Stimulated activated CD4-positive, alpha-beta T cell treated with anti-CD3 and anti-CD28 coated beads, TNF-alpha, amount 100 ng/mL, for 1 hour (primary cell): Measurements from ENCODE around the gene HMCN1.

ENCODE experiments used
- DNase-seq, 3 donors: peaks; one replicate each; pipeline ENCODE4 v3.0.0-alpha.2; 2020; ENCODE audit warnings: low read depth in 3 of 3, low spot score in 1 of 3

Gene HMCN1

DNA sequence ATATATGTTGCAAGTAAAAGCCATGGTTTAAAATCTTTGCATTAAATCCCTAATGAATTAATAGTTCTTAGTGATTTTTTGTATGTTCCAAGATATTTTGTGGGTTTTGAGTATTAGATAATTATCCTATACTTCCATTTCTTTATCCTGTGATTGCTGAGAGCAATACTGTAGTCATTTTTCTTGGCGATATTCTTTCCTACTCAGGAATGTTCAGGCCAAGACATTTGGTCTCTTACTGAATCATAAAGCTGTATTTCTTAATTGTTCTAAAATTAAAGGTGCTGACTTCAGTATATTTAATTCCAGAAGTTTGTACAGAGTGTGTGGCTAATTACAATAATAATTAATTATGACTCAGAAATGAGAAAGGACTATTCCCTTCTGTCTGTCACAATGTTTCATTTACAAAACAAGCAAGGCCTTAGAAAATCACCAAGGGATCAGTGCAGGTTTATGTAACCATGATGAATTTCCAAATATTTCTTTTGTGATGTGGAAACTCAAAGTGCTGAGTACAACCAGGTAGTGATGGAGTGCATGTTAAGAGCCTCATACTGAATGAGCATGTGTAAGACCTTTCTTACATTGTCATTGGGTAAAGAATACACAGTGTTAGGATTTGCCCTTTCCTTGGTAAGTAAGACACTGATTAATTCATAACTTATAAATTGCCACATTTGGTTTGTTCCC lies 161.2 kb downstream of the HMCN1 start:
- no peak for DNase-seq

DNA sequence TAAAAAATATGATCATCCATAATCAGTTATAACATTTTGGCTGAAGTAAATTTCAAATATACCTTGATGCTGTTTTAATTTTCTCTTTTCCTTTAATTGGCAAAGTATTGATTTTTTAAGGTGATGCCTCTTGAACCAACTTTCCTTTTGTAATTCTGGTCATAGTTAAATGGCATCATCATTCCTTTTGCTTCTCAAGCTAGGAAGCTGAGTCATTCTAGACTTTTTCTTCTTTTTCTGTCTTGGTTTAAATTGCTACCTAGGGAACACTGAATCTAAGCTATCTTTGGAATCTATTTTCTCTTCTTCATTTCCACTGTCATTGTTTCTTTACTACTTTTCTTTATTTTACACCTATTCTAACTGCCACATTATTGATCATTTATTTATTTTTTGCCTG lies 162.7 kb downstream of the HMCN1 start:
- DNase-seq = no peak

DNA sequence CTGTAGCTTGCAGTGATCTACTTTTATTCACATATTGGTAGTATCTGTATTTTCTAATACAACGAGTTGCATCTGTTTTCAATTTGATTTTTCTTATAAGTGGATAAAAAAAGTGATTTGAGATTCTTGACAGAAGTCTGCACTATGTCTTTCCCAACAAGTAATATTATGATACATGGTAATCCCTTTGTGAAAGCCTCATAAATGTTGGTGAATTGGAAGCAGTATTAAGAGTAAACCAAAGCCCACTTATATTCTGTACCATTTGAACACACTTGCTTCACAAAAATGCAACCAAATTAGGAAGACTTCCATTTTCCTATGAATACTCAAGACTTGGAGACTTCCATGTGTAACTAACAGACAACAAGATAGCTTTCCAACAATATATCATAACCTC lies 172.0 kb downstream of the HMCN1 start:
- no peak for DNase-seq

DNA sequence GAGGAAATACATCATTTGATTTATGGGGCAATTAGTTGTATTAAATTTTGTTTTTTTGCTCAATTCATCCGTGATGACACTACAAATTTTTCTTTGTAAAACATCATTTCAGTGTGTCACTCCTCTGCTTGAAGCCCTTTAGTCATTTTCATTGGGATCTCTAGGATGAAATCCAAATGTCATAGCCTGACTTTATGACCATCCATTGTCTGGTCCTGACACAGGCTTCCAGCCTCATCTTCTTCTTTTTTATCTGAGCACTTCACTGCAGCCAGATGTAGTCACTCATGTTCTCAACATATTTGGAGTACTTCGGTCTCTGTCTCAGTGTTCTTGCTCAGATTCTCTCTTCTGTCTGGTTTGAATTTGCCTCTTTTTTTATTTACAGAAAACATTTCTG lies 173.1 kb downstream of the HMCN1 start:
- no peak for DNase-seq

DNA sequence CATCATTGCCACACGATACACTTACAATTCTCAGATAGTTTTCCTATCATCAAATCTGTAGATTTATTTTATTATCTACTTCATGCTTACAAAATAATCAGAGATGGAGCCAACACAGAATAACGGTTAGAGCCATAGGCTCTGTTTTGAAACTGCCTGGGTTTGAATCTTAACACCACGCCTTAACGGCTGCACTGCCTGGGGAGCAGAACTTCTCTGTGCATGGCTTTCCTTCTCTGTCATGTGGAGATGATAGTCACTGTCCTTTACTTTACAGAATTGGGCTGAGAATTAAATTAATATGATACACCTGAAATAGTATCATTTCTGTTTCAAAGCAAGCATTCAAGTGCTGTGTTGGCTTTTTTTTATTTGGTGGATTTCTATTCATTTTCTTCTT lies 177.8 kb downstream of the HMCN1 start:
- no peak for DNase-seq

DNA sequence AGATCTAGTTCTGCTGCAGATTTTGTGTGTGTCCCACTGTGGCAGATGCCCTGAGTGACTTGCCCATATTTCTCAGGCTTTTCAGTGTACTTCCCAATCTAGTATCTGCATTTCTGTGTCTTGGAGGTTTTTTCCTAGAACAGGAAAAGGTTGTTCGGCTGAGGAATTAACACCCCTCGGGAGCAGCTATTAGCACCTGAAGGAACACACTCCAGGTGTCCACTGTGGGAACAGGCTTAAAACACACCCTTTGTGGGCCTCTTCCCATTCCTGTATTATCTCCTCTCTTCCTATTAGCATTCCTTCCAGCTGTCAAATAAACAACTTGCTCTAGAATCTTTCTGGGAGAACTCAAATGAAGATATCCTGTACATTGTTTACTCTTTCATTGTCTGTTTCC lies 178.3 kb downstream of the HMCN1 start:
- no peak for DNase-seq

DNA sequence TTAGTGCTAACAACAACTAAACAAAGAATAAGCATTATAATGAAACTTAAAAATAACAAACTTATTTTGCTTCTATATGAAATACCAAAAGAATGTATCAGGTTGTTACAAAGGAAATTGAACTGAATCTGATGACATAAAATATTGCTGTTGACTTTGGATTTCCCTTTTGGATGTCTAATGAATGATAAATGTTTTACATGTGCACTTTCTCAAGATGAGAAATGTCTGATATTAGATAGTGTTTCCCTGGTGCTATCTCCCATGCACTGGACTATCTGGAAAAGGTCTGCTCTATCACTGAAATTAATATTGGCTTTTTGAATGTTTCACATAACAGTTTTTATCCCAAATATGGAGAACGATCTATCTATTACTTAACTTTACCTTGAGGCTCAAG lies 179.9 kb downstream of the HMCN1 start:
- DNase-seq = no peak

DNA sequence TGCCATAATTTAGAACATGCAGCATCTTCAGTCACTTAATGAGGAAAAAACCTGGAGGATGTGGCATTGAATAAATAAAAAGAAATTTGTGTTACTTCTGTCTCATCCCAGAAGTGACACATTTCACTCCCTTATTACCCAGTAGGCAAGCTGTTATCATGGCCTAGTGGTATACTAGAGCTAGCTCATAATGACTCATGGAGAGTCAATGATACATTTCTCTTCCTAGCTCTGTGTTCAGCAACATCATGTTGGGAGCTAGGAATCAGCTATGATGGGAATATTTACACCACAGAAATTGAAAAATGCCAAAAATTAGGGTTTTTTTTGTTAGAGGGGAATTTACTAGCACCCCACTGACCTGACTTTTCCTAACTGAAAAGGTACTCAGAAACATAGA lies 182.7 kb downstream of the HMCN1 start:
- DNase-seq = no peak

DNA sequence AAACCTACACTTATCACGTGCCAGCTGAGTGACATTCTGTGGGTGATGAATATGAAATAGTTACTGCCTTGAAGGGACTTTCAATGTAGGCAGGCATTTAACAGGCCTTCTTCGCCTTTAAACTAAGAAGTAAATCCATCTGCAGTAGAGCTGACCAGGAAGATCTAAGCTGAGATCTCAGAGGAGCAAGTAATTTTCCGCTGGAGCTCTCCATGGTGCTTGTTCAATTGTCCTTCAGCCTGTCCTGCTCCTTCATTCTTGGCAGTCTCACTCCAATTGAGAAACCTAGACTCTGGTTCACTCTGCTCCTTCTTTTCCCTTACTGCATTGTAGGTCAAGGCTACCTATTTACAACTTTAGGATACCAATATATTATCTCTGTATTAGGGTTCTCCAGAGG lies 183.5 kb downstream of the HMCN1 start:
- DNase-seq = no peak

DNA sequence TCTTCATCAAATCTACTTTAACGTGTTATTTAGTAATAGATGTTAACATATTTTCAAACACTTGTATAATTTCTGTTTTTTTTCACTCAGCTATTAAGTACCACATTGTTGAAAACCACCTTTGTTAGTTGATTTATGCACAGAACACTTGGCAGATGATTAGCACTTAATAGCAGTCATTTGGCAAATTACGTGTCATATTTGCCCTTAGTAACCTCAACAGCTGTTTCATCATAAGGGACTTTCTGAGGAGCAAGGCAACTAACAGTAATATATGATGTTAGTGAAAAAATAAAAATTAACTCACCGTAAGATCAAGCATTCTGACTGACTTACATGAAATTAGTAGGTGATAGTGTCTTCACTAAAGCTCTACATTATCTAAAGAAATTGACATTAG lies 186.4 kb downstream of the HMCN1 start:
- no peak for DNase-seq

DNA sequence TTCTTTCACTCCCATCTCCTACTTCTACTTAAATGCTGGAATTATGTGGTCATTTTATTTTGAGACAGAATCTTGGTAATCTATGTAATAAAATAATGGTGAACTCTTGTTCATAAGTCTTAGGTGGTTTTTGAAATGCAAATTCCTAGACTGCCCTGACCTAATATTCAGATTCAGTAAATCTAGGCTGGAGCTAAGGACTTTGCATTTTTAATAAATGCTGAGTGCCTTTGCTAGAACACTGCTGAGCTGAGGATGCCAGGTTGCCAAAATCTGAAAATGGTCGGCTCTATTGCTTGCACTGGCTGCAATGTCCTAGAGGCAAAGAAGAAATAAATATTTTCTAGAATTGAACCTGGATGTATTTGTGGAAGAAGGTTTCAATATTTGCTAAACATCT lies 187.4 kb downstream of the HMCN1 start:
- no peak for DNase-seq

DNA sequence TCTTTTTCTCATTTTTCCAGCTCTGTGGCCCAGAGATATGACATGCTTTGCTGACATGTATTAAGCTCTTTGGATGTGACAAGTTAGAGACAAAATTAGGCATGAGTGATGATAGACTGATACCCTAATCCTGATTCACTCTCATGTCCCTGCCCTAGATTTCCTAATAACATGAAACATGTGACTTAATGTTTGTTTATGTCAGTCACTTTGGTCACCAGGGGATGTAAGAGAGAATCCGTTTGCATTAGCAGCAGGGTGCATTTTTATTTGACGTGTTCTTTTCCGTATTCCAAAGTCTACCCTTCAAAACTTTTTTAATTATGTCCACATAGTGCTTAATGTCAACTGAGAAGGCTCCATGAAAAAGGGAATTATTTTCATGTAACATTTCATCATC lies 192.4 kb downstream of the HMCN1 start:
- no peak for DNase-seq

DNA sequence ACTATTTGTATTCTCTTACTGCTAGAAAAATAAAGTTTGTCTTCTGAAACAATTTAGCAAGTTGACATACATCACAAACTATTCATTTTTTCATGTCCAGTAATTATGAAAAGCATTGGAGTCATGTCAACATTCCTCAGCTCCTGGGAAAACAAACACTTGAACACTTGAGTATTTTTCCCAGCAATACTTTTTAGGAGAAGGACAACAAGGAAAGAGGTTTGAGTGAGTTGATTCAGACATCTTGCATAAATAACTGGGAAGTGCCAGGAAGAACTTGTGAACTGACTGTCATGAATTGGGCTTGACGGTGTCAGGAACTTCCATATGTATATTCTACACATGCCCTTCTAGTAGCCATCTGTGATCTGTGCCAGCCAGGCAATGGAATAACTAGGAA lies 195.6 kb downstream of the HMCN1 start:
- DNase-seq = no peak

DNA sequence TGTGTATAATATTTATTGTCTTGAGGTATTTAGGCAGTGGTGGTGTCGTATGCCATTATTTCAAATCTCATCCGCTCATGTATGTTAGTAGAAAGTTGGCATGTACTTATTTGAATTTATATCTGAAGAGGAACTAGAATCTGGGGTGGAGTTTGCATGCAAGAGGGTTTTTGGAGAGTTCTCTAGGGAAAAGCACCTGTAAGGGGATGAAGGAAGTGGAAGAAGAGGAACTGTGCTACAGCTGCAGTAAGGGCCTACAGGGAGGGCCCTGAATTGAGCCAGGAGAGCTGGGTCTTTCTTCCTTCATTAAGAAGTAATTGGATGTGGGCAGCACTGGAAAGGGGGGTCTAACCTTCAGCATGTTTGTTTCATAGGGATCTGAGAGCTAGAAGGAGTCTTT lies 197.2 kb downstream of the HMCN1 start:
- no peak for DNase-seq

DNA sequence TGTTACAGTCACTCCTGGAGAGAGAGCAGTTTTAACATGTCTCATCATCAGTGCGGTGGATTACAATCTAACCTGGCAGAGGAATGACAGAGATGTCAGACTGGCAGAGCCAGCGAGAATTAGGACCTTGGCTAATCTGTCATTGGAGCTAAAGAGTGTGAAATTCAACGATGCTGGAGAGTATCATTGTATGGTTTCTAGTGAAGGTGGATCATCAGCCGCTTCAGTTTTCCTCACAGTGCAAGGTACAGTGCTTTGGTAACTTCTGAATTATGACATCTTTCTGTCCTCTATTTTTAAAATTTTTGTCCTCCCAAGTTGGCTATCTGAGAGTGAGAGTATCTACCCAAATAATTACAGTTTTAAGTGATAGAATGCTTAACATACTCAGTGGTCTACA lies 199.4 kb downstream of the HMCN1 start:
- no peak for DNase-seq

DNA sequence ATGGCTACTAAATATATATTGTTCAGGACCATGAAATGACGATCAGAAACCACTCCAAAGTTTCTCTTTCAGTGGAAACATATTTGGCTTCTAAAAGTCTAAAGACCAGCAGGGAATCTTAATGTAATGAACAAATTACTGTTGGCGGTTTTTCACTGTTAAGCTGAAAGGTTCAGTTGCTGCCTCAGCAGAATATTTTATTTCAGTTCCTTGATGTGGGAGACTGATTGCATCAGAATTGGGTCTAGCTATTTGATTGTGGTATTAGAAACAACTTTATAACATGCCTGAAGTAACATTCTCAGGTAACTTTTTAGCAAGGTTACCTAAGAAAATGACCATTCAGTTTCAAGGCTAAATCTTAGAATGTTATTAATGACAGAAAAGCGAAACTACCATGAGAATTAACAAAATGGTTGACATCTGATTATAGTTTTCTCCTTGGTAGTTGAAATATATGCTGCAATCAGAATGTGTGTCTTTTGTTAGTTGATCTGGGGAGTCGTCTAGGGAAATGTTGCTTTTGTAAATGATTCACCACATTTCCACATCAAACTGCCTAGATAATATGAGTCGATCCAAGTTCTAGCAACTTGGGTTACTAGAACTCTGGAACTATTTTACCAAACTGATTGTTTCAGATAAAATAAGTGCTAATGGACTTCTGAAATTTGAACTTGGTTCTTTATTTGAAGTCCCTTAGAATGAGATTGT lies 200.4 kb downstream of the HMCN1 start:
- DNase-seq = no peak

DNA sequence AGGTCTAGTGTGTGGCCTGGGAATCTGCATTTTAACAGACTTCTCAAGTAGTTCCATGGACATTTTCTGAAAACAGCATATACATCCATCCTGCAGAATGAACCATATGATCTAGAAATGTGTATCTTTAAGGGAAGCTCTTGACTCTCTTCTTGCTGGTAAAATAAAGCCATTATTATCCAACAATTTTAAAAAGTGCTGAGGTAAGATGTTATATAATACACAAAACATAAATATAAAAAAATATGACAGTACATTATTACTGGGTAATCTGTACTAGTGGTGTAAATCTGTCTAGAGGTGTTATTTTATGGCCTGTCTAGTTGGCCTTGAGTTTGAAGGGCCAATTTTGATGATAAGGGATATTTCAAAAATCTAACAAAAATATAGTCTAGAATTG lies 201.2 kb downstream of the HMCN1 start:
- no peak for DNase-seq

DNA sequence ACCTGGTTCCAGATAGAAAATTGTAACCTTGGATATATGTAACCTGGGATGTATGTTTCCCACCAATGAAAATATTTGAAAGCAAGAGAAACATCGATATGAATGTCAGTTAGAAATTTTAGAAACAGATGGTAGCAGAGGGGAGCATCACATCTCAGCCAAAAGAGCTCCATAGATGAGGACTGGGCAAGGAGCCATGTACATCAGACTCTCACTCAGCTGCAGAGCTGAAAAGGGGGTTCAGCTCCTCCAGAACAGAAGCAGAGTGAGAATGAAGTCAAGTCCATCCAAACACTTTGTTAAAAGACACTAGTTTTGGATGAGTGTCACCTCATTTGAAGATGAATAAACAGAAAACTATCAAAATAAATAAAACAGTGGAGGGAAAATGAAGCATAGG lies 202.4 kb downstream of the HMCN1 start:
- DNase-seq = no peak

DNA sequence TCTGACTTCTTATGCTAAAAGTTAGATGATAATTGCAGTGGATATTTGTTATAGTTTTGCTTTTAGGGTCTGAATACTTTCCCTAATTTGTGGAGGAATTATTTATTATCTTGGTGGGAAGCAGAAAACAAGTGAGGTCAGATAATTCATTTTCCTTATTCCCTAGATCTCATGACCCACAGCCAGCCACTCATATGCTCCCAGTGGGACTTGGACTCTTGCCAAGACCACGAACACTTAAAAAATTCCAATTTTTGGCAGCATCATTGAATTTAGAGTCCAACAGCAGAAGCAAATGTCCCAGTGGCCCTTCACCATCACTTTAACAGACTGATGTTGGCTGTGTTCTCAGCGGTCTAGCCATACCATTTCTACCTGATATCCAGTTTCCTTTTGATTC lies 204.2 kb downstream of the HMCN1 start:
- DNase-seq = no peak

DNA sequence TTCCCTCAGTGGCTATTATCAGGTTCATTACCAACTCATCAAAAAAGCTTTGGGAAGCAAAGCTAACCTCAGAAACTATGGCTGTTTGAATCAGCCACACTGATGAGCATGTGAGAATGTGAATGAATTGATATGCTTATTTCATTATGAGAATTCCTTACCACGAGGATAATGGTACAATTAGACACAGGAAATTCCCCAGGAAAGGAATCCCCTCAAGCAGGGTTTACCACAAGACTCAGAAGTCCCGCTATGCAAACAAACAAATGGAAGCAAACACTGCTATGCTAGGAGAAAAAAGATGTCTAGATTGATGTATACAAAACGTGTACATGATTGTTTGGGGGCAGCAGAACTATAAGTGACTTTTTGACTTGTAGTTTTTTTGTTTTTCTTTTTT lies 205.0 kb downstream of the HMCN1 start:
- DNase-seq = no peak

DNA sequence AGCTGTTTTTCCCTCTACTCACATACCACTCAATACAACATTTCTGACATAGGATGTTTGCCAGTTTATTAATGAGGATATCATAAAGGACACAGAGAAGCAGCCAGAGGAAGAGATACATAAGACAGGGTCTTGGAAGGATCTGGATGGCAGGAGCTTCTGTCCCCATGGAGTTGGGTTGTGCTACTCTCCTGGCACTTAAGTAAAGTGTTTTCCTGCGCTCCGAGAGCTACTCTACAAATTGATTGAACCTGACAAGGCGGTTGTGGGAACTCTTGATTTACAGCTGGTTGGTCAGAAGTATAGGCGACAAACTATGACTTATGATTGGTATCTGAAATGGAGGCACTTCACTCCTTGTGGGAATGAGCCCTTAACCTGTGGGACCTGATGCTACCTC lies 208.8 kb downstream of the HMCN1 start:
- DNase-seq = no peak

DNA sequence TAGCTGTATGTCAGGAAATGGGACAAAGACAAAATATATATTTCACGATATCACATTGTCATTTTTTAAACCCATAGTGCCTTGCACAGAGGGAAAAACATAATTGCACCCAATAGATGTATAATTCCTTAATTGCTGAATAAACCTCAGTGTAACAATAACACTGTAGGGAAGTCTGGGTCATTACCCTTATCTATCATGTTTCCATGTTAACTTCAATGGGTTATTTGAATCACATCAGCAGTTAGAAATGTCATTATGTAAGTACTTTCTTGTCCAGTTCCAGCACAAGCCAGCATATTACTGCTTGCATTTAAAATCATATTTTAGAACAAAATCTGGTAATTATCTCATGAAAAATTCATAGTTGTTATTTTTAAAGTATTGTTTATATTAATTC lies 222.7 kb downstream of the HMCN1 start:
- DNase-seq = no peak
